ENCODE data around the gene SPTLC1.

GRCh38 chr9:92043002-92043401 lies 72.2 kb downstream of the SPTLC1 start:
- TF ChIP-seq EZH2 (IDR thresholded peaks at IDR 0.05; ENCODE audit: borderline replicate concordance, insufficient read depth, low read depth, low read length, poor library complexity, severe bottlenecking), result no peak
- no peak for TF ChIP-seq CTCF (IDR thresholded peaks at IDR 0.05)
